HS-5 (cell line): ENCODE results near the gene AARS2.

ENCODE experiments used
- DNase-seq: peaks from one replicate; pipeline ENCODE4 v3.0.0-alpha.2; 2012; ENCODE audit warnings: low read depth

AARS2 gene

DNA sequence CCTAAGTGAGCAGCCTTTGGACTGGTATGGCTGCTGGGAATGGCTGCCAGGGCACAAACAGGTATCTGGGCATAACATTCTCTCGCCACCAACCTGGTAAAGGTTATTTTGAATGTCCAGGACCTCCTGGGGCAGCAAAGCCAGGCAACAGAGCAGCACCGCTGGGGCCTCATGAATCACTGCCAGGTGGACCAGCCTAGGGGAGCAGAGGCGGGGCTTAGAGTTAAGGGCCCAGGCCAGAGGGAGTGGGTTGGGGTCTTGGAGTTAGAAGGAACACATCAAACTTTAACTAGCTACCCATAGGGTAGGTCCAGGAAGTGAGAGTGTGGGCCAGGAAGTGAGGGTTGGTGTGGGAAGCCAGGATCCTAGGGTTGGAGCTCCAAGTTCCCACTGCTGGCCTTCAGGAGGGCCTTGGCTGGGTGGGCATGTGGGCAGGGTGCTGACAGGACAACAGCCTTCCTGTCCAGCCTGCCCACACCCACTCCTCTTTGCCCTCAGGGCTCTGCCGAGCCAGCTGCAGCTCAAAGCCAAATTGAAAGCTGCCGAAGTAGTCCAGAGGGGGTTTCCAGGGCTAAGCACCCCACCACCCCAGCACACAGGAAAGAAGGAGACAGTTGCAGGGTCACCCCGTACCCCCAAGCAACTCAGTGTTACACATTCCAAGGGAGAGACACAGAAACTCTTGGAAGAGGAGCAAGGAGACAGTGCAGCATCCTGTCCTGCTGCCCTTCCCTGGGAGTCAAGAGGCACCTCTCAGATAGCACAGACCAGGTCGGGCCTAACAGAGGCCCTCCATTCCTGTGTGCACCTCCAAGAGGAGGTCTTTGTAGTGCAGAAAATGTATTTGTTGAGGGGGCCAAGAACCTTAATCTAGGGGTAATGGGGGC is 50.4 kb downstream of the AARS2 start:
- no peak for DNase-seq

DNA sequence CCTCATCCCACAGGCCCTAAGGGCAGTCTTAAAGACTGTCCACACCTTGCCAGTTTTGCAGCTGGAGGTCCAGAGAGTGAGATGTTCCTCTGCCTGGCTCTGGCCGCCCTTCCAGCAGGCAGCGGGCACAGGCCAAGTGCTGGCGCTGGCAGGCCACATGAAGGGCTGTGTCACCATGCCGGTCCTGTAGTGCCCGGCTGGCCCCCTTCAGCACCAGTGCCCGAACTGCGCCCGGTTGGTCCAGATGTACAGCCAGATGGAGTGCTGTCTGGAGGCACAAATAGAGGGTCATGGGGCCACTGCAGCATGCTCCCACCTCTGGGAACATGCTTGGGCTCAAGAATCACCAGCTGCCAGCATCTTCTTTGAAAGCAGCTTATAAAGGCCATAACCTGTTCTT is 51.6 kb downstream of the AARS2 start:
- no peak for DNase-seq

DNA sequence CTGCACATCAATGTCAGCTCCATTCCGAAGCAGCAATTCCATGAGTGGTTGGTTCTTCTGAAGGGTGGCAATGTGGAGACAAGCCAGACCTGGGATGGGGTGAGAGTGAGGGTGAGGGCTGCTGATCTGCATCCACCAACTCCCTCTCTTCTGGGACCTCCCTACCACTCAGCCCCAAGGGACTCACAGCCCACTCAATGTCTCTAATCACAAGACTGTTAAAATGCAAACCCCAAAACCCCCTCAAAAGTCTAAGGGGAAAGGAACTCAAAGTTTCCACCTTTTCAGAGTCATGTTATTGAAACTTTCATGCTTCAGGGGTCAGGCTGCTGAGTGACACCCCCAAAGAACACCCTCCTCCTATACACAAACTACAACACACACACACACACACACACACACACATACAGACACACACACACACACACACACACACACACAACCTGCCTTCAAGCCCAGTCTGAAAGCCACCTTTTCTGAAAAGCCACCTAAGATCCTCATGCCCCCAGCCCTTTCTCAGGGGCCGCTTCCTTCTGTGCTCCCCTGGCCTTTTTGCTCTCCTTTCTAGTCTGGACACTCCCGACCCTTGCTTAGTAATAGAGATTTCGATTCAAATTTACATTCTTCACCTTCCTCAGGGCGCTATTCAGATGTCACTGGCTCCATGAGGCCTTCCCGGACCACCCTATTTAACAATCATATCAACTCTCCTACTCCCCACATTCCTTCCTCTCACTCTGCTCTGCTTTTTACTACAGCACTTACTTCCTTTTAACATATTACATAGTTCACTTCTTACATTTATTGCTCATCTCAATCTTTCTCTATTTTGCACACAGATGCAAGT is 52.5 kb downstream of the AARS2 start:
- DNase-seq, result no peak

DNA sequence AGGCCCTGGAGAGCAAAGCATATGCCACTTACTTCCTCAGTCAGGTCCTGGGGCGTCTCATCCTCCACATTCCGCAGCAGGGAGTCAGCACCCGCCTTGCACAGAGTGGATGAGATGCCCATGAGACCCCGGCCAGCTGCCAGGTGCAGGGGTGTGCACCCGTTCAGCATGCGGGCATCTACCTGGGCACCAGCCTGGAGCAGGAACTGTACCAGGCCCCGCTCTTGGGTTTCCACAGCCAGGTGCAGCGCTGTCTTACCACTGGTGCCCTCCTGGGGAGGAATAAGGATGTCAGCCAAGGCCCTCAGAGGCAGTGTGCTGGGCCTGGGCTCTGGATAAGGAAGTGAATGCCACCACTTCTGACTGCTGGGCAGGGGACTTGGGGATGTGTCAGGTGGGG is 53.1 kb downstream of the AARS2 start:
- DNase-seq, result no peak

DNA sequence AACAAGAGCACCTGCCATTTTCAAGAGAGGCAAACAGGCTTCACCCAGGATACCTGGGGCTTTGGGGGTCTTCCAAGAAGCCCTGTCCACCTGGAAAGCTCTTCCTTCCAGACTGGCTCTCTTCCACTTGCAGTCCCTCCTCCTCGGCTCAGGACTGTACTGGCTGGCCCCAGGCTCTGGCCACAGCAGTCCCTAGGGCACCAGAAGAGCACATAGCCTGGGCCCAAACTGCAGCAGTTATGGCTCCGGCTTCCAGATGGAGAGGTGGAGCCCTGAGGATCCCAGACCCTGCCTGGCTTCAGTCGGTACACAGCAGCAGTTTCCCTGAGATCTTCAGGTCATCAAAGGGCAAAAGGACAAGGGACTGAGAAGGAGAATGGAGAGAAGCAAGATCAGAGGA is 54.2 kb downstream of the AARS2 start:
- no peak for DNase-seq

DNA sequence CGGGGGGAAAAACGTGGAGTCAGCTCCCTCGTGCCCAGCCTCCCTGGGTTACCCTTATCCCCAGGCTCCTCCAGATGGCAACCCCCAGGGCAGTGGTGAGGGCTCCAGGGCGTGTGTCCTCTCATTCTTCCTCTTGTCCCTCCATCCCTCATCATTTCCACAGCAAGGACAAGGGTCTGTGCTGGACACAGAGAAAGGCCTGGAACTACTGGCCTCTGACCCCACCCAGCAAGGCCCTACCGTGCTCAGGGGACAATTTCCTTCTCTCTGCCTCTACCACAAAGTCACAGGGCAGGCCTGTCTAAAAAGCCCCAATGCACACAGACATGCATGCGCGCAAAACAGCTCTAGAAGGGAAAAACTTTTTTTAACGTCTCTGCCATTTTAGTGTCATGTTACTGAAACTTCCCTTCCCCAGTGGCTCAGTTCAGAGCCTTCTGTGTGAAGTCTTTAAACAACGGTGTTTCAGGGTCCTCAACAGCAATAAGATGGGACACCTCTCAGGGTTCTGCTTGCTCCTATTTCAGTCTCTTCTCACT is 54.8 kb downstream of the AARS2 start:
- DNase-seq, result no peak

DNA sequence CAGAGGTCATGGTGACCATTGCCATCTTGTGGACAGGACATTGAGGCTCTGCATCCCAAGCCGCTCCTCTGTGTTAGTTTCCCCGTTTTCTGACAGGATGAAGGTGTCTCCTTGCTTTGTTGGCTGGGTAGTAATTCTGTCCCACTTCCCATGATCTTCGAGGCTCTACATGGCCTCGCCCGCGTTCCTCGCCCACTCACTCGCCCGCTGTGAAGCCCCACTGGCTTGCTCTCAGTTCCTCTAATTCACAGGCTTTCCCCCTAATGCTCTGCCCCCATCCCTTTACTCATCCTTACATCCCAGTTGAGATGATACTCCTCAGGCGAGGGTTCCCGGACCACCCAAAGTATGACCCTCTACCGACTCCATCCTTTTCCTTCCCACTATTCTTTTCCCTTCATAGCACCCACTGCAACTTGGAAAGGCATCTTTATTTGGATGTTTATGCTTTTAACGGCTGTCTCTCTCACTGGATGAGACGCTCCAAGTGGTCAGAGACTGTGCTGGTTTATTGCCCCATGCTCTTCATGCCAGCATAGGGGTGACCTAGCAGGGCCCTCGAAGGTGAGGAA is 55.3 kb downstream of the AARS2 start:
- no peak for DNase-seq

DNA sequence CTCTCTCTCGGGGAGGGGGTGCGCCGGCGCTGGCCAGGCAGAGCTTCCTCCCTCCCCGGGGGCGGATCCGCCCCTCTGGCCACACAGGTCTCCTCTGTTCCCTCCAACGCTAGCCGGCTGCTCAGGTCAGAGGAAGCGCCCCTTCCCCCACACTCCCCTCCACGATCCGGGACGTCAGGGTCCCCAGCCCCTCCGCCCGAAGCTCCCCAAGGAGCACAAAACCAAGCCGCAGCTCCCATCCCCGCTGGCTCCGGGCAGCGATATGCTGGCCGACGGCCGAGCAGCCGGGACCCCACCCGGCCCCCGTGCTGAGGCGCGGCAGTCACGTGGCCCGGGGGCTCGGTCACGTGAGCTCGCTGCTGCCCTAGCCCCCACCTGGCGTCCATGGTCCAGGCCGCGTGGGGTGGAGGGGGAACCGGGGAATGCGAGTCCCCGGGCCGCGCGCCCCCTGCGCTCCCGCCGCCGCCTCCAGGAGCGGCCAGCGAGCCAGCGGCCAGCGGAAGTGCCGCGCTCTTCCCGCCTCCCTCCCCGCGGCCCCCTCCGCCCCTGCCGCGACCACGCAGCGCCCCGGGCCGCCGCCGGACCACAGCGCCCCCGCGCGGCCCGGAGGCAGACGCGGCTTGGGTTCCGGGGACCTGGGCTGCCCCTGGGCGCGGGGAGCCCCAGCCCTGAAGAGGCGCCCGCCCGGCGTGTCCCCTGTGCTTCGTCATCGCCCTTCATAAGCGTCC is 56.0 kb downstream of the AARS2 start, which contains the start of gene SLC35B2:
SLC35B2 (minus strand) TSS at position 504 of the 728 bp plus-strand sequence; CDS start at position 386, 118 bp downstream.
- no peak for DNase-seq

DNA sequence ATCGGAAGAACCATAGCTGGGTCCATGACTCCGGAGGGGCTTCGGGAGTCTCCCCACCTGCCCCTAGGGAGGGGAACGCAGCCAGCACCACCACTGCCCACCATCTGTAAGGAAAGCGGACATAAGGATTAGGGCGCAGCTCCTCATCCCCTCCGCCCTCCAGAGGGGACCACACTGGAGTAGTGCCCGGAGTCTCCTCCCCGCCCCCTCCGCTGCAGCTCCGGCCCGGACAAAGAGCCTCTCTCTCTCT is 56.4 kb downstream of the AARS2 start:
- no peak for DNase-seq

DNA sequence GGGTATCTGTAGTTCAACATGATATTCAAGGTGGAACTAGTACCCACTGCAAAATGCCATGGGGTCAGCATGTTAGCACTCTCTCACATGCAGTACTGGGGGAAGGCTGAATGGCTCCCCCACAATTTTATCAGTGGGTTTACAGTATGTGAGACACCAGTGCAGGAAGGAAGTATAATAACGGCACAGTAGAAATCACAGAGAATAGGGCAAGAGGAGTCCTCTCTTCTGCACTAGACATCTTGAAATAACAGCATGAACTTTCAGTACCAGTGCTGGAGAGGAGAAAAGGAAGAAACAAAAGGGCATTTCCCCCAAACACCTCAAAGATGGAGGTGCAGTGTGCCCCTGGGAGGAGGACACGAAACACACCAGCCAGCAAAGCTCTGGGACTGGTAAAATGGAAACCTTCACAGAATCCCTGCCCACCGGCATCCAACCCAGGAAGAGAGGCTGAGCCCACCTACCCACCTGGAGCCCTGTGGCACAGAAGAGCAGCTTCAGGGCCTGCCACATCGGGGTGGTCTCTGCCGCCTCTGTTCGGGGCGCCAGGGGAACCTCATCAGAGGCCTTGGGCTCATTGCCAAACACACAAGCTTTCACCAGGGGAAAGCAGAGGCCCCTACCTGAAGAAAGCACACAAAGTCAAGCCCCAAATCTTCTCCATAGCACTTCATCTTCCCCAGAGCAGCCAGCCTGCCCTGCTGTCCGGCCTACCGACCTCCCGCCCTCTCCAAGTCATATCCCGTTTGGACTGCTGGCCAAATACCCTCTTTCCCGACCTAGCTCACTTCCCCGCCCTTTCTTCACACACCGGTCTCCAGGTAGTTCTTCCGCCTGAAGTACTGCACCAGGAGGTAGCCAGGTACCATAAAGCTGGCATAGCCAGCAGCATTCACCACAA is 57.0 kb downstream of the AARS2 start:
- no peak for DNase-seq

DNA sequence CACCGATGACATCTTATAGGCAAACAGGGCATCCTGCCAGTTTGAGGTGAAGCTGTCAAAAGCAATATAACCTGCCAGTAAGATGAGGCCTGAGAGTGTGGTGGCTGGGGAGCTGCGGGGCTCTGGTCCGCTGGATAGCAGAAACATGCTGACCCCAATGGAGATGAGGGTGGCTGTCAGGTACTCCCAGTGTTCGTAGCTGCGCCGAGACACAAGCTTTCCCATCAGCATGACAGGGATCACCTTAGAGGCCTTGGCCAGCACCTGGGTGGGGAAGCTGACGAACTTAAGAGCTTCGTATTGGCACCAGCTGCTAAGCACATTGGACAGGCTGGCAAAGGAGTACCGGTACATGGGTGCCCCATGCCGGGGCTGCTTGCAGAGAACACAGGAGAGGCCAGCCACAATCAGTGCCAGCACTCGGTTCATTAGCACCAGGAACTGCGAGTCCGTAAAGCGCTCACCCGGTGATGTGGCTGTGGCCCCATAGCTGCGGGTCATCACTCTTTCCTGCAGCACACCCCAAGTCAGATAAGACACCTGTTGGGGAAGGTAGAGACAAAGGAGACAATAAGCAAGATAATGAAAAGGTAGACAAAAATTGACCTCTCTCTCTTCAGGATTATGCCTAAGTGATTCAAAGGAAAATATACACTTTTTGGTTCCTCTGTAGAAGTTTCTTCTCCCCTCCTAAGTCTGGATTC is 57.9 kb downstream of the AARS2 start:
- no peak for DNase-seq

DNA sequence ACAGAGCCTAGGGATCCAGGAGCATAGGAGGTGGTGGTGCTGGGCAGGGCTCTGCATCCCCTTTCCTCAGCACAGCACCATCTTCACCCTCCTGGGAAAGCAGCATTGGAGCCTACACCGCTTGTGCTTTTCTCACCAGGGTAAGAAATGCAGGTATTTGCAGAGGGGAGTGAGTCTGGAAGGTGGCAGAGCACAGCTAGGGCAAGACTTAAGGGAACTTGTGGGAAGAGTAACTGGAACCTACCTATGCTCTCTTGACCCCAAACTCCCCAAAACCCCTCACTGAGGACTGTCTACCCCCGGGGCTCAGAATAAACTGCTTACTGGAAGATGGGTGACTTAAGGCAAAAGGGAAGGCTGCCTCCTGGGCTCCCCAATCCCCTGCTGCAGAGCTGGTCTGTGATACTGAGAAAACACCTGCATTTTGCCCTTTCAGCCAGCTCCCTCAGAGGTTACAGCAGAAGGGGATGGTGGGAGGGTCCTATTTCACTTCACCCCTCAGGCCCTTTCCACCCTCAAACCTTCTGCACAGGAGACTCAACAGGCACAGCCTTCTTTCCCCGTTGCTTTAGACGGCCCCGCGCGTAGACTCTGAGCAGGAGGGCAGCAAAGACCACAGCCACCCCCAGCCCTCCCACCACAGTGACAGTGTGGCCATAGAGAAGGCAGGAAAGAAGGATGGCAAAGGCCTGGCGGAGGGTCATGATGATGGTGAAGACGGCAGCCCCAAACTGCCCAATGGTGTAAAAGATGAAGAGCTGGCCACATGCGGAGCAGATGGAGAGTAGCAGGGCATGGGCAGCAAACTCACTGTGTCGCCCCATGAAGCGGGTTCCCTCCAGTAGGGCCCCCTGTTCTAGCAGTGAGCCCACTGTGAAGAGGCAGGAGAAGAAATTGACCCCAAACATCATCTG is 58.7 kb downstream of the AARS2 start:
- no peak for DNase-seq

DNA sequence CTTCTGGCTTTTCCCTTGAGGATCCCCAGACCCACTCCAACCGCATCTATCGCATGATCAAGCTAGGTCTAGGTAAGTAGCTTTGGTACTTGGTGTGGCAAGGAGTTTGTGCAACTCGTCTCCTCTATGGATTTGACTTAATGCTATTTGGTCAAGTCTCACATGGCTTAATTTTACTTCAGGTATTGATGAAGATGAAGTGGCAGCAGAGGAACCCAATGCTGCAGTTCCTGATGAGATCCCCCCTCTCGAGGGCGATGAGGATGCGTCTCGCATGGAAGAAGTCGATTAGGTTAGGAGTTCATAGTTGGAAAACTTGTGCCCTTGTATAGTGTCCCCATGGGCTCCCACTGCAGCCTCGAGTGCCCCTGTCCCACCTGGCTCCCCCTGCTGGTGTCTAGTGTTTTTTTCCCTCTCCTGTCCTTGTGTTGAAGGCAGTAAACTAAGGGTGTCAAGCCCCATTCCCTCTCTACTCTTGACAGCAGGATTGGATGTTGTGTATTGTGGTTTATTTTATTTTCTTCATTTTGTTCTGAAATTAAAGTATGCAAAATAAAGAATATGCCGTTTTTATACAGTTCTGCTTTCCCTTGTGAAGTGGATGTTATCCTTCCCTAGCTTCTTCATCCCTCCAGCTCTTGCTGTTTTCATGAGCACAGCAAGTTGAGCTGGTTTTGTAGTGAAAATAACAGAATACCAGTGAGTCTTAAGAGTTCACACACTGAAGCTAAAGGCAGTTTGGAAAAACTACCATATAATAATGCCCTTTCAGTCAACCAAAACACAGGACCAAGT is 59.6 kb downstream of the AARS2 start:
- DNase-seq, result no peak

DNA sequence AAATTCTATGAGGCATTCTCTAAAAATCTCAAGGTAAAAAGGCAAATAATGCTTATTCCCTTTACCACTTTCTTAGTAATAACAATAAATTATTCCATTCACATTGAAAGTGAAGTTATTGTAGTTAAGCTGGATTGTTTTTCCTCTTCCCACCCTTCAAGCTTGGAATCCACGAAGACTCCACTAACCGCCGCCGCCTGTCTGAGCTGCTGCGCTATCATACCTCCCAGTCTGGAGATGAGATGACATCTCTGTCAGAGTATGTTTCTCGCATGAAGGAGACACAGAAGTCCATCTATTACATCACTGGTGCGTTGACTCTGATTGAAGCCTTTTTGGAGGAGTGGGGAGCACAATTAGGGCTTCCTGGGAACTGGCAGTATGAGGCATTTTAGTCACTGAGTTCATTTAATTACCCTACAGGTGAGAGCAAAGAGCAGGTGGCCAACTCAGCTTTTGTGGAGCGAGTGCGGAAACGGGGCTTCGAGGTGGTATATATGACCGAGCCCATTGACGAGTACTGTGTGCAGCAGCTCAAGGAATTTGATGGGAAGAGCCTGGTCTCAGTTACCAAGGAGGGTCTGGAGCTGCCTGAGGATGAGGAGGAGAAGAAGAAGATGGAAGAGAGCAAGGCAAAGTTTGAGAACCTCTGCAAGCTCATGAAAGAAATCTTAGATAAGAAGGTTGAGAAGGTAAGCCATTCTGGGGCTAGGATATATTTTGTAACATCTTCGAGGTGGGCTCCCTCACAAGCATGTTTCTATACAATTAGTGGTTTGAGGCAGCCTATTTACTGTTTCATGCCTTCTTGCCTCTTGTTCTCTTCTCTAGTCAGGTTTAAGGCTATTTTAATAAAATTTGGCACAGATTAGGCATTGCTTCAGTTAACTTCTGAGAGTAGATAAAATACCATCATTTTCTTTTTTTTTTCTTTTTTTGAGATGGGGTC is 61.3 kb downstream of the AARS2 start:
- DNase-seq, result no peak

DNA sequence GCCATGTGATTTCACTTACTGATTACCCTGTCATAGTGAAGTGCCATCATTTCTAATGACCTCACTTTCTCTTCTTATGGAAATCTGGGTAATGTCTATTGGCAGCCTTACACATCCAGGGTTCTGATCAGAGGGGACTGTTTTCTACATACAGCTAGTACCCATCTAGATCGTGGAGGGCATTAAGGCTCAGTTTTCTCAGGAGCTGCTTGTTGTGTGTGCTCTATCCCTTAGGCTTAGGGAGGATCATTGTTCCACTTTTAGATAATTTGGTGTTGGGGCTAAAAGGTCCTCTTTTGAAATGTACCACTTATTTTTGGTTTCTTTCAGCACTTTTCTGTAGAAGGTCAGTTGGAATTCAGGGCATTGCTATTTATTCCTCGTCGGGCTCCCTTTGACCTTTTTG is 62.4 kb downstream of the AARS2 start:
- no peak for DNase-seq

DNA sequence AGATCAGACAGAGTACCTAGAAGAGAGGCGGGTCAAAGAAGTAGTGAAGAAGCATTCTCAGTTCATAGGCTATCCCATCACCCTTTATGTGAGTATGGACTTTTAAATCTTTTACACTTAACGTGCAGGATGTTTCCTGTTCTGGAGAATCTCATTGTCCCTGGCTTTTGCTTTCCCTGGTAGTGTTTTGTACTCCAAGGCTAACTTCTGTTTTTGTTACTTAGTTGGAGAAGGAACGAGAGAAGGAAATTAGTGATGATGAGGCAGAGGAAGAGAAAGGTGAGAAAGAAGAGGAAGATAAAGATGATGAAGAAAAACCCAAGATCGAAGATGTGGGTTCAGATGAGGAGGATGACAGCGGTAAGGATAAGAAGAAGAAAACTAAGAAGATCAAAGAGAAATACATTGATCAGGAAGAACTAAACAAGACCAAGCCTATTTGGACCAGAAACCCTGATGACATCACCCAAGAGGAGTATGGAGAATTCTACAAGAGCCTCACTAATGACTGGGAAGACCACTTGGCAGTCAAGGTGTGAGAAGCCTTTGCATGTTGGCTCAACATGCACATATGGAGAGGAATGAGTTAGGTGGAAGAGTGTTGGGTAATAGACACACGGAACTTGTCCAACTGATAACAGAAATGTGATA is 63.0 kb downstream of the AARS2 start:
- DNase-seq, result no peak
